SU-DHL-6 (cell line): ENCODE results near the gene C1QTNF6.

Source experiments
- EZH2phosphoT487 ChIP-seq: fragments of 200-600 bp; sonication (generic), shearing (Covaris generic); conservative IDR thresholded peaks from 2 replicates; pipeline ENCODE4 v1.6.1; 2018; ENCODE audit warnings: mild to moderate bottlenecking, antibody characterized with exemption, low read length, moderate library complexity, mixed read lengths
- TF ChIP-seq, protein P1 (sequence below): fragments of 200-600 bp; sonication (generic); IDR thresholded peaks from one replicate; pipeline ENCODE4 v1.5.1; 2017; ENCODE audit warnings: antibody characterized with exemption, mild to moderate bottlenecking, low read length, moderate library complexity; ENCODE audit not compliant: insufficient read depth, poor library complexity, severe bottlenecking

- TF ChIP-seq, protein P1, sequence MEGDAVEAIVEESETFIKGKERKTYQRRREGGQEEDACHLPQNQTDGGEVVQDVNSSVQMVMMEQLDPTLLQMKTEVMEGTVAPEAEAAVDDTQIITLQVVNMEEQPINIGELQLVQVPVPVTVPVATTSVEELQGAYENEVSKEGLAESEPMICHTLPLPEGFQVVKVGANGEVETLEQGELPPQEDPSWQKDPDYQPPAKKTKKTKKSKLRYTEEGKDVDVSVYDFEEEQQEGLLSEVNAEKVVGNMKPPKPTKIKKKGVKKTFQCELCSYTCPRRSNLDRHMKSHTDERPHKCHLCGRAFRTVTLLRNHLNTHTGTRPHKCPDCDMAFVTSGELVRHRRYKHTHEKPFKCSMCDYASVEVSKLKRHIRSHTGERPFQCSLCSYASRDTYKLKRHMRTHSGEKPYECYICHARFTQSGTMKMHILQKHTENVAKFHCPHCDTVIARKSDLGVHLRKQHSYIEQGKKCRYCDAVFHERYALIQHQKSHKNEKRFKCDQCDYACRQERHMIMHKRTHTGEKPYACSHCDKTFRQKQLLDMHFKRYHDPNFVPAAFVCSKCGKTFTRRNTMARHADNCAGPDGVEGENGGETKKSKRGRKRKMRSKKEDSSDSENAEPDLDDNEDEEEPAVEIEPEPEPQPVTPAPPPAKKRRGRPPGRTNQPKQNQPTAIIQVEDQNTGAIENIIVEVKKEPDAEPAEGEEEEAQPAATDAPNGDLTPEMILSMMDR = no peak
- no peak for TF ChIP-seq EZH2phosphoT487
These were observed 25.0 kb downstream of the C1QTNF6 start for GRCh38 chr22:37163096-37163489.
